ENCODE measurements around the gene SCYL2.
A peak's percentile ranks its signal among the peaks of the same experiment; 100 is the strongest.
"Not testable (repeated sequence)": the region's sequence is repeated elsewhere in the genome, so short reads cannot be mapped to it uniquely, and the experiment has no call there.

Gene SCYL2

DNA sequence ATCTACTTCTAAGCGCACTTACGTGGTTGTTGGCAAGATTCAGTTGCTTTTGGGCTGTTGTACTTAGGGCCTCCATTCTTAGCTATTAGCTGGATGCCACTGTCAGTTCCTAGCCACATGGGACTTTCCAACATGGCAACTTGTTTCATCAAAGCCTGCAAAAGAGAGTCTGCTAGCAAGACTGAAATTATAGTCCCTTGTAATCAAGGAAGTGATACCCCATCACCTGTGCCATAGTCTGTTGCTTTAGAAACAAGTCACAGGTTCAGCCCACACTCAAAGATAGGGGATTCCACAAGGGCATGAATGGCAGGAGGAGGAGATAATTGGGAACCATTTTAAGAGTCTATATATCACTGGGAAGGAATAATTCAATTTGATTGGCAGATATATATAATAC lies 62.8 kb downstream of the SCYL2 start:
- H3K4me3 Mint-ChIP-seq = no peak overlapping the region
- no peaks in the 10 kb centered on the region for H3K4me1 Mint-ChIP-seq (ENCODE audit: low read depth)
- no peaks in the 10 kb centered on the region for H3K9me3 Mint-ChIP-seq (ENCODE audit: low read depth)
- peak overlapping the region; percentile 73 for H3K27ac Mint-ChIP-seq
- peaks cover 9% of the 10 kb centered on the region for H3K36me3 Mint-ChIP-seq
- no peaks in the 10 kb centered on the region for H3K27me3 Mint-ChIP-seq

GRCh38 chr12:100331871-100332270 lies 64.9 kb downstream of the SCYL2 start:
- Mint-ChIP-seq H3K27ac (no peak overlapping the region), H3K36me3 (peaks cover 17% of the 10 kb centered on the region), H3K9me3 (ENCODE audit: low read depth) (no peaks in the 10 kb centered on the region)

DNA sequence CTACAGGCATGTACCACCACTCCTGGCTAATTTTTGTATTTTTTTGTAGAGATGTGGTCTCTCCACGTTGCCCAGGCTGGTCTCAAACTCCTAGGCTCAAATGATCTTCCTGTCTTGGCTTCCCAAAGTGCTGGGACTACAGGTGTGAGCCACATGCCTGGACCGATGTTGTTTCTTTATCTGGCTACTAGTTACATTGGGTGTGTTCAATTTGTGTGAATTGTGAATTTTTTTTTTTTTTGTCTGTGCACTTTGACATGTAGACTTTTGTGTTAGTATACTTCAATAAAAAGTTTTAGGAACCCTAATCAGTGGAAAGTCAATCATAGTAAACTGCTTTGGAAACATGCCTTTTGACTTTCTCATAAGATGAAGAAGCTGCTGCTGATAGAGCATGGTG lies 65.9 kb downstream of the SCYL2 start:
- Mint-ChIP-seq H3K4me3 (no peak overlapping the region), H3K36me3 (peaks cover 18% of the 10 kb centered on the region), H3K9me3 (ENCODE audit: low read depth) (no peaks in the 10 kb centered on the region), H3K4me1 (ENCODE audit: low read depth) (no peaks in the 10 kb centered on the region), H3K27me3 (no peaks in the 10 kb centered on the region), H3K27ac (no peak overlapping the region)

More at GRCh38 chr12:100331871-100332270, 64.9 kb downstream of the SCYL2 start:
- no peaks in the 10 kb centered on the region for H3K27me3 Mint-ChIP-seq
- no peaks in the 10 kb centered on the region for H3K4me1 Mint-ChIP-seq (ENCODE audit: low read depth)
- H3K4me3 Mint-ChIP-seq = no peak overlapping the region

- no peak overlapping the region for H3K27ac Mint-ChIP-seq
- no peaks in the 10 kb centered on the region for H3K27me3 Mint-ChIP-seq
- H3K4me3 Mint-ChIP-seq = no peak overlapping the region
- H3K36me3 Mint-ChIP-seq = peaks cover 12% of the 10 kb centered on the region
- H3K9me3 Mint-ChIP-seq (ENCODE audit: low read depth) = peaks cover under 1% of the 10 kb centered on the region
- no peaks in the 10 kb centered on the region for H3K4me1 Mint-ChIP-seq (ENCODE audit: low read depth)
These were observed 70.3 kb downstream of the SCYL2 start for GRCh38 chr12:100337299-100337698.

DNA sequence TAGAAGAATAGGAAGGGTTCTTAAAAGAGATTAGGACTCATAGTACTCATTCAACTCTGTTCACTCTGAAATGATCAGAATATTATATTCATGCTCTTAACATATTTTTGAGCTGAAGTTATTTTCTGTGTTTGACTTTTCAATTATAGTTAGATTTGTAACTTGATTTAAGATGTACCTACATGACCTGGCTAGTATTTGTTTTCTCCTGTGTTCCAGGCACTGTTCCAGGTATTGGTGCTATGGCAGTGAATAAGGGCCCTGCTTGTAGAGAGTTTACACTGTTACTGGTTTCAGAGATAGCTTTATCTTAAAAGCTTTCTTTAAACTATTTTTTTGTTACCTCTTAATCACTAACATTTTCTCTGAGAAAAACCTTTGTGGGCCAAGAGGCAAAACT lies 70.8 kb downstream of the SCYL2 start:
- Mint-ChIP-seq H3K27me3 (no peaks in the 10 kb centered on the region), H3K4me1 (ENCODE audit: low read depth) (no peaks in the 10 kb centered on the region), H3K36me3 (peaks cover 15% of the 10 kb centered on the region), H3K9me3 (ENCODE audit: low read depth) (peaks cover 3% of the 10 kb centered on the region), H3K4me3 (no peak overlapping the region), H3K27ac (no peak overlapping the region)

DNA sequence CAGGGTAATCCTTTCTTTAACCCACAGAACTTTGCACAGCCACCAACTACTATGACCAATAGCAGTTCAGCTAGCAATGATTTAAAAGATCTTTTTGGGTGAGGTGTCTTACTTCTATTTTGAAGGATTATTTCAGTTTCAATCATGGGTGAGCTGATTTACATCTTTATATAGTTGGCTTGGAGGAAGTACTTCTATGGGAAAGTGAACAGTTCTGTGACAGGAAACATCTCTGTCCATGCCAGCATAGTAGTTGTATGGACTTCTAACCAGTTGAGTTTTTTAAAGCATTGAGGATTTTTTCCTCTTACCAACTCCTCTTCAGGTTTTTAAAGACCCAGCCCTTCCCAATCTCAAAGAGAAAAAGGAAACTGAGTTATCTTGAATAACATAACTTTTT lies 72.1 kb downstream of the SCYL2 start:
- Mint-ChIP-seq H3K4me1 (ENCODE audit: low read depth) (no peaks in the 10 kb centered on the region), H3K4me3 (no peak overlapping the region), H3K9me3 (ENCODE audit: low read depth) (peaks cover 3% of the 10 kb centered on the region), H3K27ac (no peak overlapping the region), H3K36me3 (peaks cover 15% of the 10 kb centered on the region), H3K27me3 (no peaks in the 10 kb centered on the region)

DNA sequence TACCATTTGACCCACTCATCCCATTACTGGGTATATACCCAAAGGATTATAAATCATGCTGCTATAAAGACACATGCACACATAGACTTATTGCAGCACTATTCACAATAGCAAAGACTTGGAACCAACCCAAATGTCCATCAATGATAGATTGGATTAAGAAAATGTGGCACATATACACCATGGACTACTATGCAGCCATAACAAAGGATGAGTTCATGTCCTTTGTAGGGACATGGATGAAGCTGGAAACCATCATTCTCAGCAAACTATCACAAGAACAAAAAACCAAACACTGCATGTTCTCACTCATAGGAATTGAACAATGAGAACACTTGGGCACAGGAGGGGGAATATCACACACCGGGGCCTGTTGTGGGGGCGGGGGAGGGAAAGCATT lies 75.9 kb downstream of the SCYL2 start:
- H3K4me1 Mint-ChIP-seq (ENCODE audit: low read depth); H3K27ac Mint-ChIP-seq; H3K9me3 Mint-ChIP-seq (ENCODE audit: low read depth); H3K27me3 Mint-ChIP-seq; H3K4me3 Mint-ChIP-seq; H3K36me3 Mint-ChIP-seq: not testable (repeated sequence)

DNA sequence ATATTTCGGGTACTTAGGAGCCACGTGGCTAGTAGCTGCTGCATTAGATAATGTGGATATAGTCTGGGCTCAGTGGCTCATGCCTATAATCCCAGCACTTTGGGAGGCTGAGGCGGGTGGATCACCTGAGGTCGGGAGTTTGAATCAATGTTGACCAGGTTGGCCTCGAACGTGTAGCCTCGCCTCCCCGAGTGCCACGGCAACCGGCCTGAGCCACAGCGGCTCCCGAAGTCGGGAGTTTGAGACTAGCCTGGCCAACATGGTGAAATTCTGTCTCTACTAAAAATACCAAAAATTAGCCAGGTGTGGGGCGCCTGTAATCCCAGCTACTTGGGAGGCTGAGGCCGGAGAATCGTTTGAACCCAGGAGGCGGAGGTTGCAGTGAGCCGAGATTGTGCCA lies 77.4 kb downstream of the SCYL2 start:
- H3K9me3 Mint-ChIP-seq (ENCODE audit: low read depth); H3K36me3 Mint-ChIP-seq; H3K4me3 Mint-ChIP-seq; H3K27me3 Mint-ChIP-seq; H3K4me1 Mint-ChIP-seq (ENCODE audit: low read depth); H3K27ac Mint-ChIP-seq: not testable (repeated sequence)

GRCh38 chr12:100345020-100345767 lies 78.2 kb downstream of the SCYL2 start:
- Mint-ChIP-seq H3K4me1 (ENCODE audit: low read depth) (no peaks in the 10 kb centered on the region), H3K36me3 (peaks cover 4% of the 10 kb centered on the region), H3K27ac (no peak overlapping the region), H3K4me3 (no peak overlapping the region), H3K9me3 (ENCODE audit: low read depth) (peaks cover 3% of the 10 kb centered on the region), H3K27me3 (no peaks in the 10 kb centered on the region)

- H3K27ac Mint-ChIP-seq = no peak overlapping the region
- peaks cover 4% of the 10 kb centered on the region for H3K36me3 Mint-ChIP-seq
- H3K4me3 Mint-ChIP-seq = no peak overlapping the region
- H3K9me3 Mint-ChIP-seq (ENCODE audit: low read depth) = peaks cover 3% of the 10 kb centered on the region
- no peaks in the 10 kb centered on the region for H3K27me3 Mint-ChIP-seq
- H3K4me1 Mint-ChIP-seq (ENCODE audit: low read depth) = no peaks in the 10 kb centered on the region
These were observed 79.7 kb downstream of the SCYL2 start for GRCh38 chr12:100346660-100347059.

- Mint-ChIP-seq H3K27ac (no peak overlapping the region), H3K9me3 (ENCODE audit: low read depth) (no peaks in the 10 kb centered on the region), H3K27me3 (peaks cover 5% of the 10 kb centered on the region), H3K4me3 (no peak overlapping the region), H3K4me1 (ENCODE audit: low read depth) (no peaks in the 10 kb centered on the region), H3K36me3 (no peaks in the 10 kb centered on the region)
These were observed 81.9 kb downstream of the SCYL2 start for GRCh38 chr12:100348657-100349454.

GRCh38 chr12:100356644-100357223 lies 89.8 kb downstream of the SCYL2 start, which contains the start of gene SLC17A8:
TSS of gene SLC17A8 (plus strand) at chr12:100357074. CDS start at chr12:100357392, 318 bp downstream.
- Mint-ChIP-seq H3K9me3 (ENCODE audit: low read depth) (no peaks in the 10 kb centered on the region), H3K4me1 (ENCODE audit: low read depth) (no peaks in the 10 kb centered on the region)

GRCh38 chr12:100359248-100359647 lies 92.3 kb downstream of the SCYL2 start:
- Mint-ChIP-seq H3K4me3 (no peak overlapping the region), H3K4me1 (ENCODE audit: low read depth) (no peaks in the 10 kb centered on the region), H3K9me3 (ENCODE audit: low read depth) (no peaks in the 10 kb centered on the region), H3K36me3 (no peaks in the 10 kb centered on the region), H3K27me3 (peaks cover 9% of the 10 kb centered on the region), H3K27ac (no peak overlapping the region)

More at GRCh38 chr12:100356644-100357223, 89.8 kb downstream of the SCYL2 start, which contains the start of gene SLC17A8:
- H3K4me3 Mint-ChIP-seq = no peak within 1 kb of the TSS
- no peak within 1 kb of the TSS for H3K27ac Mint-ChIP-seq
- peaks cover 14% of the 10 kb centered on the region for H3K27me3 Mint-ChIP-seq
- H3K36me3 Mint-ChIP-seq = no peaks in the 10 kb centered on the region

GRCh38 chr12:100359822-100360221 lies 92.8 kb downstream of the SCYL2 start:
- no peaks in the 10 kb centered on the region for H3K4me1 Mint-ChIP-seq (ENCODE audit: low read depth)
- no peak overlapping the region for H3K4me3 Mint-ChIP-seq
- no peaks in the 10 kb centered on the region for H3K9me3 Mint-ChIP-seq (ENCODE audit: low read depth)
- no peak overlapping the region for H3K27ac Mint-ChIP-seq
- H3K27me3 Mint-ChIP-seq = peaks cover 8% of the 10 kb centered on the region
- H3K36me3 Mint-ChIP-seq = no peaks in the 10 kb centered on the region

DNA sequence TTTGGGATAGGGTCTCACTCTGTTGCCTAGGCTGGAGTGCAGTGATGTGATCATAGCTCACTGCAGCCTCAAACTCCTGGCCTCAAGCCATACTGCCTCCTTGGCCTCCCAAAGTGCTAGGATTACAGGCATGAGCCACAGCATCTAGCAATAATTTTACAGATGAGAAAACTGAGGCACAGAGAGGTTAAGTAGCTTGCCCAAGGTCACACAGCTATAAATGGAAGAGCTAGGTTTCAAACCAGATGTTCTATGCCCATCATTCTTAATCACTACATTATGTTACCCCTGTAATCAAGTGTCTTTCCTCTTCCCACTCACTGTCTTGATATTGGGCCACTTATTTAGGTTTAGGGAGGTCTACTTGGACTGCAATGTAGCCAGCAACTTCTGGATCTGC lies 93.5 kb downstream of the SCYL2 start:
- H3K27ac Mint-ChIP-seq = no peak overlapping the region
- H3K27me3 Mint-ChIP-seq = peaks cover 6% of the 10 kb centered on the region
- no peaks in the 10 kb centered on the region for H3K9me3 Mint-ChIP-seq (ENCODE audit: low read depth)
- no peak overlapping the region for H3K4me3 Mint-ChIP-seq
- H3K36me3 Mint-ChIP-seq = no peaks in the 10 kb centered on the region
- no peaks in the 10 kb centered on the region for H3K4me1 Mint-ChIP-seq (ENCODE audit: low read depth)
